Fibroblast of the conjunctiva (primary cell): Measurements from ENCODE around the gene PURB.
"Not testable (repeated sequence)": the region's sequence is repeated elsewhere in the genome, so short reads cannot be mapped to it uniquely, and the experiment has no call there.

ENCODE experiments used
- DNase-seq: peaks from one replicate; pipeline ENCODE4 v3.0.0-alpha.2; 2010; ENCODE audit warnings: low read depth

The PURB gene

DNA sequence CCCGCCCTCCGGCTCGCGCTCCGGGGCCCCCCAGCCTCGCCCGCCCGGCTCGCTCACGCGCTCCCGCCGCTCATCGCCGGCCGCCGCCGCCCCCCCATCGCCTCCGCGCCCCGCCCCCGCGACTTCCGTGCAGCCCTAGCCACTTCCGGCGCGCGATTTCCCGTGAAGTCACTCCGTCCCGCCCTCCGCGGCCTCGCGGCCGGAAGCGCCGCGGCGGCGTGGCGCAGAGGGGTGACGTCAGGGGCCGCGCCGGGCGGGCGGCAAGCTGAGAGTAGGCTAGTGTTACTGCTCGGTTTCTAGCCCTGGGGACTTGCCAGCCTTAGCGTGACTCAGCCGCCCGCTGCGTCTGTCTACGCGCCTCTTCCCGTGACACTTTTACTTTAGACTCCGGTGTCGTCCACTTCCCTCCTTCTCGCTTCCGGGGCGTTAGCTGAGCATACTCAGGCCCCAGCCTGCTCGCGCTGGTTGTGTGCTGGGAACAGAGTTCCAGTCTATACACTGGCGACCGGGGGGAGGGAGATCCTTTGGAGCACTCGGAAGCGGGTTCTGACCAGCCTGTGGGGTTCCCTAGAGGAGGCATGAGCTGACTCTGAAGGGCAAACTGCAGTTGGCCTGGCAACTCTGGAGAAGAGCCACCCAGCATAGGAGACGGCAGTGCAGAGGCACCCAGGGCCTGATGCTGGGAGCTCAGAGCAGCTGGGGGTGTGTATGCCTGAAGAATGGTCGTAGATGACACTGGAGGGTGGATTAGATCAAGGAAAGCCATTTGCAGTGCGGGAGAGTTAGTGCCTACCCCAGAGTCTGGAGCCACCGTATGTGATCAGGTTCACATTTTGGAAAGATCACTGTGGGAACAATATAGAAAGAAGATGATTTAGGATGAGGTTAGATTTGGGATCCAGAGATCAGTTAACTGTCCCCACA lies at the start of gene PURB:
TSS of gene PURB (minus strand) at position 137 of the 924 bp plus-strand sequence. CDS start 182 bp downstream, outside the sequence.
- peak; percentile 93 for DNase-seq

DNA sequence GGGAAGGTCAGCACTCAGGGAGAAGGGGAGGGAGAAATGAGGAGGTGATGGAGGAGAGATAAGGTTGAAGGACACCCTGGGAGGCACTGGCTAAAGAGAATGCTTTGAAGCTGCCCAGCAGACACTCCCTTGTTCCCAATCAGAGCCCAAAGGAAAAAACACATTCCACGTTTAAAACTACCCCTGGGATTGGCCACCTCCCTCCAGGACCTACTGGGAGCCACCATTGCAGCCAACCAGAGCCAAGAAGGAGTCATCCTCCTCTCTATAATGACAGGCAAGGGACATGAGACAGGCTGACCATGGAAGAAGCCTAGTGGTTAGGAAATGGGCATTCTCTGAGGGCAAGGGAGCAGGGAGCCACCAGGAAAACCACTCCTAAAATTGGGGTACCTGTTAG lies 49.7 kb upstream of the PURB start:
- no peak for DNase-seq

DNA sequence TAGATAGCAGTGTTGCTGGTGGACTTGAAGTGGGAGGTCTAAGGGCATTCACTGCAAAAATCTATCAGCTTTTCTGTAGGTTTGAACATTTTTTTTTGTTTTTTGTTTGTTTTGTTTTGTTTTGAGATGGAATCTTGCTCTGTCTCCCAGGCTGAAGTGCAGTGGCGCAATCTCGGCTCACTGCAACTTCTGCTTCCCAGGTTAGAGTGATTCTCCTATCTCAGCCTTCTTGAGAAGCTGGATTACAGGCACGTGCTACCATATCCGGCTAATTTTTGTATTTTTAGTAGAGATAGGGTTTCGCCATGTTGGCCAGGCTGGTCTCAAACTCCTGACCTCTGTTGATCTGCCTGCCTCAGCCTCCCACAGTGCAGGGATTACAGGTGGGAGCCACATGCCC lies 49.2 kb upstream of the PURB start:
- DNase-seq, result not testable (repeated sequence)

DNA sequence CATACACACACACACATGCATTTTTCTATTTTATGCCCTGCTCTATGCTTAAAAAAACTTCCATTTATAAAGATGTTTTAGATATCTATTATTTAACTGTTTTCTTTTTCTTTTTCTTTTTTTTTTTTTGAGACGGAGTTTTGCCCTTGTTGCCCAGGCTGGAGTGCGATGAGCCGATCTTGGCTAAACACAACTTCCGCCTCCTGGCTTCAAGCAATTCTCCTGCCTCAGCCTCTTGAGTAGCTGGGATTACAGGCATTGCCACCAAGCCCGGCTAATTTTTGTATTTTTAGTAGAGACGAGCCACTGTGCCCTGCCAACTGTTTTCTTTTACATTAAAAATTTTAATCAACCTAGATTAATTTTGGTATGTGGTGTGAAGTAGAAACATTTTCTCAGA lies 45.6 kb upstream of the PURB start:
- no peak for DNase-seq

DNA sequence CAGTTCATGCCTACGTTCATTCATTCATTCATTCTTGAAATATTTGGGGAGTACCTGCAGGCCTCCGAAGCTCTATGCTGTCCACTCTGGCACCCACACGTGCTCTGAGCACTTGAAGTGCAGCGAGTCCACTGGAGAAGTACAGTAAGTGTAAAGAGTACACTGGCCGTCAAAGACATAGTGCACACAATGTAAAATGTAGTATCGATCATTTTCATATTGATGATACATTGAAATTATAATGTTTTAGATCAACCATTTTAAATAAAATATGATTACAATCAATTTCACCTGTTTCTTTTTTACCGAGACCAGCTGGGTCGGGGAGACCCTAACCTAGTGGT lies 37.0 kb upstream of the PURB start:
- no peak for DNase-seq

DNA sequence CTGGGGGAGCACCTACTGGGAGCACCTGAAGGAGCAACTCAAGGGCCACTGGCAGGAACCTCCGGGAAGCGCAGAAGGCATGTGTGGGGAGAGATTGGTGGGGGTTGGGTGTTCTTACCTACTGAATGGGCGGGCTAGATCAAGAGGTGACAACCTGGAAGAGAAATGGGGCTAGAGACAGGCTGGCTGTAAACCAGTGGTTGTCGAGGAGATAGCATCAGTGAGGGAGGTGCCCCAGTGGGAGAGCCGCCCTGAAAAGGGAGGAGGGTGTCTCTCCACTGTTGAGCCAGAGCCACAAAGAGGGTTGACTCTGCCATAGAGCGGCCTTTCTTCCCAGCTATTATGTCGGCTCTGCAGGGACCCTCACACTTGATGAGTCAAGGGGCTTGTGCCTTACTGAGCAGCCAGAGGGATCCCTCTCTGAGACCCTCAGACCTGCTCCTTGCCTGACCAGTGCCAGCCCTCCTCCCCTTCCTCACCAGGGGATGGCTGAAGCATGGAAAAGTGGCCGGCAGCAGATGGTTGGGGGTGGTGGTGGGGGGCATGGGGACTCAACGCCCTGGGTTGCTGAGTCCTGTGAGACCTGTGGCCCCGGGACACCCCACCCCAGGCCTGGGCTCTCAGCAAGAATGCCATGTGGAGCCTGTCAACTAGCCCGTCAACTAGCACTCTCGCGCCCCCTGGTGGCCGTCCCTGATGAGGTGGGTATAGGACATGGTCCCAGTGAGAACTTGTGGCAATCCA lies 36.4 kb upstream of the PURB start:
- DNase-seq, result peak; percentile 58

DNA sequence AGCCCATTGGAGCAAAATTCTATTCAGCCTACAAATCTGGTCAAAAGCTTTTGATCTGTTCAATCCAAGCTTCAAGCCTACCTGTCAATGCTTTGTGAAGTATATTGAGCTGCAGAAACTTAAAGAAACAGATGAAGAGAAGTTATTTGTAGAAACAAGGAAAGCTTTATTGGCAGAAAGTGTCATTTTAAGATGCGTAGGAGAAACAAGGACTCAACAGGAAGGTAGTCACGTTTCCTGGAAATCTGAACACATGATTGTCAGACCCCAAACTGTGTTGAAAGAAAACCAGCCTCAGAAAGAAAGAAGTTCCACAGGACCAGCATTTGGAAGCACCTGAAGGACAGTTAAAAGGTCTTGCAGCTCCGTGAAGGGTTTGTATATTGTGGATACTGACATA lies 34.8 kb upstream of the PURB start:
- no peak for DNase-seq

DNA sequence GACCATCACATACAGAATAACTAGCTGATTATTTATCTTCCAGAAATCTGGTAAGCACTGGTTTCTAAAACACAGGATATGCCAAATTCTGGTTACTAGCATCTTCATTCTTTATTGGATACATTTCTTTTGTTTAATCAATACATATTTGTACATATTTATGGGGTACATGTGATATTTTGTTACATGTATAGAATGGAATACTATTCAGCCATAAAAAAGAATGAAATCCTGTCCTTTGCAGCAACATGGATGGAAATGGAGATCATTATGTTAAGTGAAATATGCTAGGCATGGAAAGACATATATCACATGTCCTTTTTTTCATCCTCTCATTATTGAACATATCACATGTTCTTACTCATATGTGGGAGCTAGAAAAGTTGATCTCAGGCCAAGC lies 32.7 kb upstream of the PURB start:
- DNase-seq, result no peak

DNA sequence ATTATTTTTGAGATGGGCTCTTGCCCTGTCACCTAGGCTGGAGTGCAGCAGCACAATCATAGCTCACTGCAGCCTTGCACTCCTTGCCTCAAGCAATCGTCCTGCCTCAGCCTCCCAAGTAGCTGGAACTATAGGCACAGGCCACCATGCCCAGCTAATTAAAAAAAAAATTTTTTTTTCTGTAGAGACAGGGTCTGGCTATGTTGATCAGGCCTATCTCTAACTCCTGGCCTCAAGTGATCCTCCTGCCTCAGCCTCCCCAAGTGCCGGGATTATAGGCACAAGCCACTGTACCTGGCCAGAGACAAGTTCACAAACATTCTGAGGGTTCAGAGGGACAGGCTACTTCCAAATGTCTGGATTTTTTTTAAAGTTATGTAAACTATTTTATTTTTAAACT lies 32.1 kb upstream of the PURB start:
- no peak for DNase-seq

DNA sequence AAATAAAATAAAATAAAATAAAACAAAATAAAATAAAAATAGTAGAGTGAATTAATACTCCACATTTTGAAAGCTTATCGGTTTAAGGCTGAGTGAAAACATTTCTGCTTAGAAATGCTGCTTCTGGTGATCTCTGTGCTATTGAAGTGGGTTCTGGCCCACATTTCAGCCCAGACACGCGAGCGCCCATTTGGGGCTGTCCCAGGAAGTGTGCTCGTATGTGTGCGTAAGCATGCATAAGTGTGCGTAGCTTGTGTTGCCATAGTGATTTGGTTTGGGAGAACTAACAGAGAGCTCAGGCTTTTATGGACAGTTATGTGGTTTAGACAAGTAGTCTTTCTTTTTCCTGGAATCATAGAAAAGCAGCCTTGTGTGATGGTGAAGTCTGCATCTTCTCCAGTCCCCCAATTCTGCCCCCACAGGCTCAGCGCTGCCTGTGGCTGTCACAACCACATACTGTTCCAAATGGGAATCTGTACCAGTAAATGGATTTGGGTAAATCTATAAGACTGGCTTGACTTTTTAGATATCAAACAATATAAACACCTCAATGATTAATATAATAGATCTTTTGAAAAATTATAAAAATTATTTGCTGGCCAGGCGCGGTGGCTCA lies 29.8 kb upstream of the PURB start:
- no peak for DNase-seq

DNA sequence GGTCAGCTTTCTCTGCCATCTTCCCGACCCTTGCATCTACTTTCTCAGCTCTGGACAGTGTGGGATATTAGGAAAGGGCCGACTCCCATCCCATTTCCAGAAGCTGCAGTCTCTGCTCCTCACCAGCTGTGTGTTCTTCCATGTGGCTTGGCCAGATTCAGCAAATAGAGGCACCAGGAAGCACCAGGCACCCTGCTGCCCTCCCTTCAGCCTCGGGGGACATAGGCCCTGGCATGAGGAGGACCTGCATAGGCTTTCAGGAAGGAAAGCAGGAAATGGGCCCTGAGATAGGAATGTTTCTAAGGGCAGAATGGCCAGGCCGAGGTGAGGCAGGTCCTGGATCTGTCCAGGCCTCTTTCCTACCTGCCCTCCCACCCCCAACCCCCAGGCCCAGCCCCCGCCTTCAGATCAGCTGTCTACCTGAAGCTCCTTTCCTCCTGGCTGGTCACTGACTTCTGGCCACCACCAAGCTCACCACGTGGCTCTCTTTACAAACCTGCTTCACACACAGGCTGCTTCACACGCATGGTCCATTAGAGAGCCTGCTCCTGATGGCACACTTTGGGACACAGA lies 27.5 kb upstream of the PURB start:
- no peak for DNase-seq

DNA sequence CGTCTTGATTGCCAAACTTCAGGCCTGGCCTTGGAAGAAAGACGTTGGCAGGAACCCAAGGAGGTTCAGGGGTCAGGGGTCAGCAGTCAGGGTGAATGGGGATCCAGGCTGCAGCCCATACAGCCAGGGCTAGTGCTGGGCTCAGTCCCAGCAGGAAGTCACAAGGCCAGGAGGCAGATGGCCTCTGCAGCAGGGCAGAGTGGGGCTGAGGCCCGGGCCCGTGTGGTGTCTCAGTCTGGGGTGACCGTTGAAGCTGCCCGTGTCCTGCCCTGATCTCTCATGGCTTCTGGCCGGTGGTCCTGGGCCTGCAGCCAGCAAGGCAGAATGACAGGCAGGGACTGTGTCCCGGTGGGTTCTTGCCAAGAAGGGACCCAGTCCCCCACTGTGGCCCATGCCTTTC lies 26.6 kb upstream of the PURB start:
- no peak for DNase-seq

DNA sequence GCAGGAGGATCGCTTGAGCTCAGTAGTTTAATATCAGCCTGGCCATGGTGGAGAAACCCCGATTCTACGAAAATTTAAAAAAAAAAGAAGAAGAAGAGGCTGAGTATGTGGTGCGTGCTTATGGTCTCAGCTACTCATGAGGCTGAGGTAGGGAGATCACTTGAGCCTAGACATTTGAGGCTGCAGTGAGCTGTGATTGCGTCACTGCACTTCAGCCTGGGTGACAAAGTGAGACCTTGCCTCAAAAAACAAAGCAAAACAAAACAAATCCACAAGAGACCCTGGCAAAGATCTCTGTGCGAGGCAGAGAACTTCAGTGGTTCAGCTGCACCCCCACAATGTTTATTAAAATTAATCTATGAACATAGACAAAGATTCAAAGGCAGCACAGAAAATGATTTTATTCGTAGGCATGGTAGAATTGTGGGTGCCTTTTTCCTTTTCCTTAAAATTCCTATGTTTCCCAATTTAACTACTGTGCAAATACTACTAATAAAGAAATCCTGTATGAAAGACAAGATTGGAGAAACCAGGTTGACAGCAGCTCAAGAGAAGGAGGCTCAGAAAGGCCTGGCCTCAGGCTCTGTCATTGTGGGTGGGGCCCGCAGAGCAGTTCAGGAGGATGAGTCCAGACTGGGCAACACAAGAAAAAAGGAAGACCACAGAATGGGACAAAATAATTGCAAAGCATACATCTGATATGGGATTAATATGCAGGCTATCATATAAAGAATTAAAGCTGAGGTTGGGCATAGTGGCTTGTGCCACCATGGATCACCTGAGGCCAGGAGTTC lies 24.5 kb upstream of the PURB start:
- DNase-seq, result no peak

DNA sequence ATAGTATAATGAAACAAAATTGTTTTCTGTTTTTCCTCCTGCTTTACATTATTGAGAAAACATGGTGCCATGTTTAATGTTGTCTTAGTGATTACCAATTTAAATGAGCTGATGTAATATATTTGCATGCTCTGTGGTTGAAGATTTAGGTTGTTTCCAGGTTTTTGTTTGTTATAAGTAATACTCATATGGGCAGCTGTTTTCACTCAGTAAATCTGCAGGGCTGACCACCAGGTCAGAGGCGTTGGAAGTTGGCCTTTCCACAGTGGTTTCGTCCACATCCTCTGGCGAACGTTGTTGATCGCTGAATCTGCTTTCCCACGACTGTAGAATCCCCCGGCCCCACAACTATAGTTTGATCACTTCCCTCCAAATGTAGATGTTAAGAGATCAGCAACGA lies 21.6 kb upstream of the PURB start:
- DNase-seq, result no peak

DNA sequence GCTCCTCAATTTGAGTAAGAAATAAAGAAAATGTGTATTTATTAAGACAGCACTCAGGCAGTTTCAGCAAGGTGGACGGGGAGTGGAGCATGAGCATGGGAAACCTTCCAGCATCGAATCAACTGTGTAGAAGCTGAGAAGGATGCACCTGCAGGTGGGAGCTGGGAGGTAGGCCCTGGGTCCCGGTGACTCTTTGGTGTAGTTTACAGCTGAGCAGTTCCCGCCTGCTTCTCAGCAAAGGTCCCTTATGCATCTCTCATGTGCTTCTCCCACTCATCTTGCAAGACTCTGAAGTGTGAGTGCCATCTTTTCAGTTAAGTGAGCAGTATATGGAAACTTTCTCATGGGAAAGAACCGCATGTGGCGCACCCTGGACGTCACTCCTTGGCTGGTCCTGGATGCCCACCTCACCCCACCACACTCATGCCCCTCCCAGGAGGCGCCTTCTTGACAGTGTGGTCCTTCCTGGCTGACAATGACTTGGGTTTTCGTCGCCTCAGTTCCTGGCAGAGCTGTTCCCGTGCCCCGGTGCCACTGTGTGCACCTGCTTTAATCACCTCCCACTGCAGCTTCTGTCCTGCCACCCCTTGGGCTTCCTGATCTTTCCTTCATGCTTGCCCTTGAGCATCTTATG lies 19.8 kb upstream of the PURB start:
- DNase-seq, result no peak

DNA sequence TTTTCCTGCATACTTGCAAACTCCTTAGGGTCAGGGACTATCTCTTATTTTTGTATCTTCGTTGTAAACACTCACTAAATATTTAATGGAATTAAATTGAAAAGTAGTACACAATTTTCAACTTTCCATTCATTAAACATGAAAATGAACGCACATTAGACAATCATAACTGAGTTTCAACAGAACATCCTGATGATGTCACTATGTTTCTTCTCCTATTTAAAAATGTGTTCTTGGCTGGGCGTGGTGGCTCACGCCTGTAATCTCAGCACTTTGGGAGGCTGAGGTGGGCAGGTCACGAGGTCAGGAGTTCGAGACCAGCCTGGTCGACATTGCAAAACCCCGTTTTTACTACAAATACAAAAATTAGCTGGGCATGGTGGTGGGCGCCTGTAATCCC lies 14.1 kb upstream of the PURB start:
- DNase-seq, result no peak

DNA sequence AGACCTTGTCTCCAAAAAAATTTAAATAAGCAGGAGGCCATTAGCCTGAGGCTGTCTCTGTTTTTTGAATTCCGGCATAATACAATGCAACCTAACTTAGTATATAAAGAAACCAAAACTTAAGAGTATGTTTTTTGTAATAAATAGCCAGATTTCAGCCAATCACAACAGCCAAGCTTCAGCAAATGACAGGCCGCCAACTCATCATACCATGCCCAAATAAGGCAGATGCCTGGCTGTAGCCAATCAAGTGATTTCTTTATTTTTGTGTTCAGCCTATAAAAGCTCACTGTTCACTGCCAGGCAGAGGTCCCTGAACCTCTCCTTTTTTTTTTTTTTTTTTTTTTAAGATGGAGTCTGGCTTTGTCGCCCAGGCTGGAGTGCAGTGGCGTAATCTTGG lies 12.7 kb upstream of the PURB start:
- DNase-seq, result no peak

DNA sequence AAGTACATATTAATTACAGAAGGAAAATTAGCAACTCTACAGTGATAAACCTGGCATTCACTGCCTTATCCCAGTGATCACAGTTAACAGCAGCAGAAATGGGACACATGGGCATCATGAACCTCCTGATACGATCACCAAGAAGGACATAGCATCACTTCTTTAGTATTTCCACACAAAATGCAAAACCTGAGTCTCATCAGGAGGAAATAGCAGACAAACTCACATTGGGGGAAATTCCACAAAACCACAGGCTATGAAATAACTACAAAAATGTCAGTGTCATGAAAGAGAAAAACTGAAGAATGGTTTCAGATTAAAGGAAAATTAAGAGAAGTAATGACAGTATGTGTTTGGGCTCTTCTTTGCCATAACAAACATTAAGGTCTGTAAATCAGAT lies 12.0 kb upstream of the PURB start:
- no peak for DNase-seq

DNA sequence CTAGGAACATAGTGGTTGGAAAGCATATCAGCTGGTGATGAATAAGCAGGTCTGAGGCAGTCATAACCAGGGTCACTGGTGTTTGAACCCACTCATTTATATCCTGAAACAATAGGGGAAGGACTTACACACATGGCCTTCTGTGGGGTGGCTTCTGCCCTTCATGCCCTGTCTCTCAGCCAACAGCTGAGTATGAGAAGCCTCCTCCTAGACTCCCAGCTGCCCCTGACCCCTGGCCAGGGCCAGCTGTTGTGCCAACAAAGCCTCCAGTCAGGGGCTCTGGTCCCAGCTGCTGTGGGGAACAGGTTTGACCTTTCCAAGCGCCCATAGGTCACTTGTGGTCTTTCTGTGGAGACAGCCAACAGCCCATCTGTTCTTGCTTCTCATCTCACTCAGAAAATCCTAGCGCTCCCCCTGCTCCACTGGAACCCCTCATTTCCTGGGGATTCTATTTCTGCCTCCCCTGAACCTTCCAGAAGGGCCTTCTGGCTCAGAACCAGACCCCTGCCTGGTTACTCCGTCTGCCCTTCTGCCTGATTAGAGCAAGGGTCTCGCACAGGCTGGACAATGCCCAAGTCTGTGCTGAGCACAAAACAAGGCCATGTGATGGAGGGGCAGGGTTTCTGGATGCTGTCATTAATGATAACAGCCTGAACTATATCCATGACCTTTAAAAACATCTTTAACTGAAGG lies 9.7 kb upstream of the PURB start:
- no peak for DNase-seq

DNA sequence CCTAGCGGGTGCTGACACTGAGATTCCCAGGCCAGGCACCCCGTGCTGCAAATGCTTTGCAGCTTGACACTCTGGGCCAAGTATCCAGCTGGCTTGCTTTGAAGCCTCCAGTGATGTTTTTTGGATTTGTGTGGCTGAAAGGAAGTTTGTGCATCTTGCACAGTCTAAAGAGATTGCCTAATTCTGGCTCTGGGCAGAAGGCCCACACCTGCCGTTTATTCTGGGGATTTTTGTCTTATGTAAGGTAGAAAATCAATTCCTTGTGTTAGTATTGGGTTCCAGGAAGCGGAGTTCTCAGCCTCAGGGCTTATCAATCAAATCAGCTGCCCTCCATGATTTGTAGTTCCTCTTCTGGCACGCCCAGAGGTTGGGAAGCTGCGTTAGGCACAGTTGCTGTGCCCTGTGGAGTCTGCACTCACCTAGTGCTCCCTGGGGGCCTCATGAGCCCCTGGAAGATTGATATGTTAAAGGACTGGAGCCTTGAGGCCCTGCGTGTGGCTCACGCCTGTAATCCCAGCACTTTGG lies 8.4 kb upstream of the PURB start:
- DNase-seq, result no peak

DNA sequence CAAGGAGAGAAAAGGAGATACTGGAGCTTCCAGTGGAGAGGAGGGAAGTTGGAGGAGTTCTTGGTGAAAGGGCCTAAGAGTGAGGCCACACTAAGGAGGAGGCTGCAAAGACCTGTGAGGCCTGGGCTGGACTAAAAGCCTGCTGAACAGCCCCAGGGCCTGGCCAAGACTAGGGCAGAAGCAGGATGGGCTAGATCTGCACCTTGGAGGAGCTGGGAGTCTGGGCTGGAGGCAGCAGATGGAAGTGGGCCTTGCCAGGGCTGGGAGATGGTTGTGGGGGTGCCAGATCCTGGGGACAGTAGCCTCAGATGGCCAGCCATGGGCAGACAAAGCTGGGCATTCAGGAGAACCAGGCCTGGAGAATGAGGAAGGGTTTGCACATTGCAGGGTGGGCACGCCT lies 6.5 kb upstream of the PURB start:
- no peak for DNase-seq
